ENCODE results near the gene RORC.

The RORC gene

GRCh38 chr1:151825751-151826660 lies 5.6 kb downstream of the RORC start:
- DNase-seq, result no peak

GRCh38 chr1:151825204-151825603 lies 6.4 kb downstream of the RORC start:
- no peak for DNase-seq

- DNase-seq, result no peak
Observed at GRCh38 chr1:151823175-151823574, 8.4 kb downstream of the RORC start.

GRCh38 chr1:151822404-151822803 lies 9.2 kb downstream of the RORC start:
- no peak for DNase-seq

- DNase-seq, result peak; percentile 36 to 51
Observed at GRCh38 chr1:151820940-151821339, 10.7 kb downstream of the RORC start.

- DNase-seq, result no peak
Observed at GRCh38 chr1:151819976-151820623, 11.5 kb downstream of the RORC start.

GRCh38 chr1:151819227-151819835 lies 12.3 kb downstream of the RORC start:
- no peak for DNase-seq

- DNase-seq, result no peak
Observed at GRCh38 chr1:151817353-151817730, 14.3 kb downstream of the RORC start.

- no peak for DNase-seq
Observed at GRCh38 chr1:151816548-151817352, 14.9 kb downstream of the RORC start.

- DNase-seq, result no peak
Observed at GRCh38 chr1:151815716-151816327, 15.8 kb downstream of the RORC start.

- no peak for DNase-seq
Observed at GRCh38 chr1:151814971-151815545, 16.5 kb downstream of the RORC start.

- no peak for DNase-seq
Observed at GRCh38 chr1:151814426-151814825, 17.2 kb downstream of the RORC start.

GRCh38 chr1:151813271-151813977 lies 18.2 kb downstream of the RORC start:
- DNase-seq, result no peak

GRCh38 chr1:151811181-151811580 lies 20.4 kb downstream of the RORC start:
- no peak for DNase-seq

GRCh38 chr1:151809985-151810556 lies 21.5 kb downstream of the RORC start:
- DNase-seq, result no peak

- no peak for DNase-seq
Observed at GRCh38 chr1:151809290-151809984, 22.2 kb downstream of the RORC start.

GRCh38 chr1:151807766-151808165 lies 23.8 kb downstream of the RORC start:
- no peak for DNase-seq

- DNase-seq, result no peak
Observed at GRCh38 chr1:151807131-151807530, 24.5 kb downstream of the RORC start.

GRCh38 chr1:151806170-151806569 lies 25.4 kb downstream of the RORC start:
- DNase-seq, result no peak

GRCh38 chr1:151805066-151805820 lies 26.4 kb downstream of the RORC start, which contains the start of gene LINGO4:
TSS of gene LINGO4 (minus strand) at chr1:151805419. CDS start at chr1:151802704, 2,715 bp downstream.
- no peak for DNase-seq

All from NCI-H187 (cell line).